Body of pancreas (tissue), 4 donors: ENCODE results near the gene PRAF2.

Experiments
- POLR2A ChIP-seq, 3 donors: fragments of 450-650 bp; IDR thresholded peaks; one replicate each; pipeline ENCODE4 v1.6.1; 2016; ENCODE audit warnings: antibody characterized with exemption in 3 of 3, mild to moderate bottlenecking in 2 of 3
- TF ChIP-seq, protein P1 (sequence below), 7 experiments: fragments of 450-650 bp in 4 of 7; fragments of 200-600 bp in 3 of 7; sonication (generic) in 3 of 7; IDR thresholded peaks; one replicate each; pipeline ENCODE4 v1.5.1; 2016 to 2019; ENCODE audit warnings: antibody characterized with exemption in 7 of 7

DNA sequence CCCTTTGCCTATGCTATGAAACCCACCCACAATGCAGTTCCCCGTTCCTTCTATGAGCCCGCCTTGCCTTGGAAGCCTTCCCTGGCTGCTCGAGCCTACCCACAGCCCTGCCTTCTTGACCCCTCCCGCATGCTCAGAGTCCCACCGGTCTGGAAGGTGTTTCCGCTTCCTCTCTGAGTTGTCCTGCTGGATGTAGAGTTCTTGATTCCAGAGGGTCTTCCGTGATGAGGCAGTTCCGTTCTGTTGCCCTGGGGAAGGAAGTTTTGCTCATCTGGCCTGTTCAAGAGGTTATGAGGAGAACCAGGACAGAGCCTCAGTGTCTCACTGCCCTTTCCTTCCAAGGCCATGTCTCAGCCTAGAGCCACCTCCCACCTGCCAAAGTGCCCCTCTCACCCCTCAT, 42.3 kb upstream of the PRAF2 start:
- TF ChIP-seq POLR2A (IDR thresholded peaks at IDR 0.05) = no peak
- TF ChIP-seq, protein P1, sequence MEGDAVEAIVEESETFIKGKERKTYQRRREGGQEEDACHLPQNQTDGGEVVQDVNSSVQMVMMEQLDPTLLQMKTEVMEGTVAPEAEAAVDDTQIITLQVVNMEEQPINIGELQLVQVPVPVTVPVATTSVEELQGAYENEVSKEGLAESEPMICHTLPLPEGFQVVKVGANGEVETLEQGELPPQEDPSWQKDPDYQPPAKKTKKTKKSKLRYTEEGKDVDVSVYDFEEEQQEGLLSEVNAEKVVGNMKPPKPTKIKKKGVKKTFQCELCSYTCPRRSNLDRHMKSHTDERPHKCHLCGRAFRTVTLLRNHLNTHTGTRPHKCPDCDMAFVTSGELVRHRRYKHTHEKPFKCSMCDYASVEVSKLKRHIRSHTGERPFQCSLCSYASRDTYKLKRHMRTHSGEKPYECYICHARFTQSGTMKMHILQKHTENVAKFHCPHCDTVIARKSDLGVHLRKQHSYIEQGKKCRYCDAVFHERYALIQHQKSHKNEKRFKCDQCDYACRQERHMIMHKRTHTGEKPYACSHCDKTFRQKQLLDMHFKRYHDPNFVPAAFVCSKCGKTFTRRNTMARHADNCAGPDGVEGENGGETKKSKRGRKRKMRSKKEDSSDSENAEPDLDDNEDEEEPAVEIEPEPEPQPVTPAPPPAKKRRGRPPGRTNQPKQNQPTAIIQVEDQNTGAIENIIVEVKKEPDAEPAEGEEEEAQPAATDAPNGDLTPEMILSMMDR (IDR thresholded peaks at IDR 0.05) = no peak
